Midbrain (tissue), 1 donor: ENCODE data around the gene MMP15.

Experiments
- DNase-seq: peaks from one replicate; lab custom pipeline; 2025; lab: John Stamatoyannopoulos, UW

Gene MMP15

GRCh38 chr16:58035356-58036170 is 10.0 kb downstream of the MMP15 start:
- no peak for DNase-seq

- DNase-seq: no peak
Observed at GRCh38 chr16:58036943-58037342, 11.4 kb downstream of the MMP15 start.

- DNase-seq: no peak
Observed at GRCh38 chr16:58037365-58038057, 12.0 kb downstream of the MMP15 start.

GRCh38 chr16:58038219-58038641 is 12.7 kb downstream of the MMP15 start:
- DNase-seq: no peak

- DNase-seq: no peak
Observed at GRCh38 chr16:58039829-58040495, 14.4 kb downstream of the MMP15 start.

- DNase-seq: no peak
Observed at GRCh38 chr16:58040496-58040846, 14.9 kb downstream of the MMP15 start.

- DNase-seq: no peak
Observed at GRCh38 chr16:58040945-58041627, 15.5 kb downstream of the MMP15 start.

GRCh38 chr16:58041628-58041955 is 16.0 kb downstream of the MMP15 start:
- DNase-seq: no peak

GRCh38 chr16:58042001-58042885 is 16.7 kb downstream of the MMP15 start:
- no peak for DNase-seq

GRCh38 chr16:58042886-58043515 is 17.4 kb downstream of the MMP15 start:
- no peak for DNase-seq

- DNase-seq: no peak
Observed at GRCh38 chr16:58043571-58044155, 18.1 kb downstream of the MMP15 start.

- no peak for DNase-seq
Observed at GRCh38 chr16:58044266-58045019, 18.9 kb downstream of the MMP15 start.

GRCh38 chr16:58045096-58045495 is 19.5 kb downstream of the MMP15 start:
- no peak for DNase-seq

GRCh38 chr16:58046054-58046881 is 20.7 kb downstream of the MMP15 start:
- no peak for DNase-seq

GRCh38 chr16:58046936-58047335 is 21.4 kb downstream of the MMP15 start:
- DNase-seq: no peak

- no peak for DNase-seq
Observed at GRCh38 chr16:58047557-58048348, 22.2 kb downstream of the MMP15 start.

- no peak for DNase-seq
Observed at GRCh38 chr16:58048494-58049231, 23.1 kb downstream of the MMP15 start.
